ENCODE results near the gene PRKX.

- TF ChIP-seq, protein P1, sequence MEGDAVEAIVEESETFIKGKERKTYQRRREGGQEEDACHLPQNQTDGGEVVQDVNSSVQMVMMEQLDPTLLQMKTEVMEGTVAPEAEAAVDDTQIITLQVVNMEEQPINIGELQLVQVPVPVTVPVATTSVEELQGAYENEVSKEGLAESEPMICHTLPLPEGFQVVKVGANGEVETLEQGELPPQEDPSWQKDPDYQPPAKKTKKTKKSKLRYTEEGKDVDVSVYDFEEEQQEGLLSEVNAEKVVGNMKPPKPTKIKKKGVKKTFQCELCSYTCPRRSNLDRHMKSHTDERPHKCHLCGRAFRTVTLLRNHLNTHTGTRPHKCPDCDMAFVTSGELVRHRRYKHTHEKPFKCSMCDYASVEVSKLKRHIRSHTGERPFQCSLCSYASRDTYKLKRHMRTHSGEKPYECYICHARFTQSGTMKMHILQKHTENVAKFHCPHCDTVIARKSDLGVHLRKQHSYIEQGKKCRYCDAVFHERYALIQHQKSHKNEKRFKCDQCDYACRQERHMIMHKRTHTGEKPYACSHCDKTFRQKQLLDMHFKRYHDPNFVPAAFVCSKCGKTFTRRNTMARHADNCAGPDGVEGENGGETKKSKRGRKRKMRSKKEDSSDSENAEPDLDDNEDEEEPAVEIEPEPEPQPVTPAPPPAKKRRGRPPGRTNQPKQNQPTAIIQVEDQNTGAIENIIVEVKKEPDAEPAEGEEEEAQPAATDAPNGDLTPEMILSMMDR (IDR thresholded peaks at IDR 0.05), result no peak
- TF ChIP-seq POLR2A (IDR thresholded peaks at IDR 0.05), result no peak
Observed at GRCh38 chrX:3581609-3582108, 131.8 kb downstream of the PRKX start.

Data from right lobe of liver (tissue), 4 donors.